ENCODE results near the gene ZNF768.

DNA sequence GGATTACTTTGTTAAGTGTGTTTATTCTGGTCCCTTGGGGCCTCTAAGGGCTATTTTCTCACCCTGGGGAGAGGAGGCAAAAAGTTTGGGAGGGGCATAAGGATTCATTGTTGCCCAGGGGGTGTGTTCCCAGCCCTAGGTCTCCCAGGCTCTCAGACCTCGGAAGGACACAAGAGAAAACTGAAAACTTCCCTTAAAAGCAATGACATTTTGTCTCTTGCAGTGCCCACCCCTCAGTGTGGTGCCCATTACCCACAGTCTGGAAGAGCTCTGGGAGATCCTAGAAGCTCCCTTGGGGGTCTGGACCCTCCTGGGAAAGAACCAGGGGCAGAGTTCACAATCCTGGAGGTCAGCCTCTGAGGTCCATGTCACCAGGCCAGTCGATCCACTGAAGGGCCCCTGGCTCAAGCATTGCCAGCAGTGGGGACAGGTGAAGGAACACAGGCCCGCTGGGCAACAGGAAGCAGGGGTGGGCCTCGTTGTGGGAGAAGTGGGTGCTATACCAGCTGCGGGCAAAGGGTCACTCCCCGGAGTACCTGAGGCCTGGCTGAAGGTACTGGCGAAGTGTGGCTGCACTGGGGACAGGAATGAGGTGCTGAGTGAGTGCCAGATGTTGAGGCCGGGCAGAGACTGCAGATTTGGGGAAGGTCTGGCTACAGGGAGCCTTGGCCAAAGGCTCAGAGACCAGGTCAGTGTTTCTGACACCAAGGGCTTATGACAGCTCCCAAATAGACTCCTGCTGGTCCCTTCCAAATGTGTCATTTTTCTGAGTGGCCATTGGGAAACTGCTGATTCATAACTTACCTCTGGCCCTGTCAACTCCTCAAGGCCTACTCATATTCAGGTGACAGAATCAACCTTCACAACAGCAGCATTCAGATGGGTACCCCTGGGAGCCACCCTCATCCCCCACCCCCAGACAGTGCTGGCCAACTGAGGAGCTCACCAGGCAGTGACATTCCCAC, 12.9 kb upstream of the ZNF768 start:
- TF ChIP-seq ZKSCAN1 (IDR thresholded peaks at IDR 0.05; ENCODE audit: low read length) = no peak
- TF ChIP-seq POLR2A (IDR thresholded peaks at IDR 0.05; ENCODE audit: insufficient read depth in 1 of 2, low read depth in 2 of 2, low read length in 2 of 2) = peak in 1 of 2 experiments; percentile 64; a peak in 2 of 4 replicates
- TF ChIP-seq, protein P1, sequence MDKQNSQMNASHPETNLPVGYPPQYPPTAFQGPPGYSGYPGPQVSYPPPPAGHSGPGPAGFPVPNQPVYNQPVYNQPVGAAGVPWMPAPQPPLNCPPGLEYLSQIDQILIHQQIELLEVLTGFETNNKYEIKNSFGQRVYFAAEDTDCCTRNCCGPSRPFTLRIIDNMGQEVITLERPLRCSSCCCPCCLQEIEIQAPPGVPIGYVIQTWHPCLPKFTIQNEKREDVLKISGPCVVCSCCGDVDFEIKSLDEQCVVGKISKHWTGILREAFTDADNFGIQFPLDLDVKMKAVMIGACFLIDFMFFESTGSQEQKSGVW (CRISPR knock-in tag; IDR thresholded peaks at IDR 0.05; ENCODE audit: borderline replicate concordance) = no peak
- no peak for TF ChIP-seq ATF2 (CRISPR knock-in tag; IDR thresholded peaks at IDR 0.05)
- TF ChIP-seq, protein P2, sequence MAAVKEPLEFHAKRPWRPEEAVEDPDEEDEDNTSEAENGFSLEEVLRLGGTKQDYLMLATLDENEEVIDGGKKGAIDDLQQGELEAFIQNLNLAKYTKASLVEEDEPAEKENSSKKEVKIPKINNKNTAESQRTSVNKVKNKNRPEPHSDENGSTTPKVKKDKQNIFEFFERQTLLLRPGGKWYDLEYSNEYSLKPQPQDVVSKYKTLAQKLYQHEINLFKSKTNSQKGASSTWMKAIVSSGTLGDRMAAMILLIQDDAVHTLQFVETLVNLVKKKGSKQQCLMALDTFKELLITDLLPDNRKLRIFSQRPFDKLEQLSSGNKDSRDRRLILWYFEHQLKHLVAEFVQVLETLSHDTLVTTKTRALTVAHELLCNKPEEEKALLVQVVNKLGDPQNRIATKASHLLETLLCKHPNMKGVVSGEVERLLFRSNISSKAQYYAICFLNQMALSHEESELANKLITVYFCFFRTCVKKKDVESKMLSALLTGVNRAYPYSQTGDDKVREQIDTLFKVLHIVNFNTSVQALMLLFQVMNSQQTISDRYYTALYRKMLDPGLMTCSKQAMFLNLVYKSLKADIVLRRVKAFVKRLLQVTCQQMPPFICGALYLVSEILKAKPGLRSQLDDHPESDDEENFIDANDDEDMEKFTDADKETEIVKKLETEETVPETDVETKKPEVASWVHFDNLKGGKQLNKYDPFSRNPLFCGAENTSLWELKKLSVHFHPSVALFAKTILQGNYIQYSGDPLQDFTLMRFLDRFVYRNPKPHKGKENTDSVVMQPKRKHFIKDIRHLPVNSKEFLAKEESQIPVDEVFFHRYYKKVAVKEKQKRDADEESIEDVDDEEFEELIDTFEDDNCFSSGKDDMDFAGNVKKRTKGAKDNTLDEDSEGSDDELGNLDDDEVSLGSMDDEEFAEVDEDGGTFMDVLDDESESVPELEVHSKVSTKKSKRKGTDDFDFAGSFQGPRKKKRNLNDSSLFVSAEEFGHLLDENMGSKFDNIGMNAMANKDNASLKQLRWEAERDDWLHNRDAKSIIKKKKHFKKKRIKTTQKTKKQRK (IDR thresholded peaks at IDR 0.05; ENCODE audit: low read length) = no peak
- 0 out of 2 replicates have a peak, but pooled peaks have one; percentile 35 for TF ChIP-seq ZNF274 (CRISPR knock-in tag; IDR thresholded peaks at IDR 0.05)
- TF ChIP-seq, protein P3, sequence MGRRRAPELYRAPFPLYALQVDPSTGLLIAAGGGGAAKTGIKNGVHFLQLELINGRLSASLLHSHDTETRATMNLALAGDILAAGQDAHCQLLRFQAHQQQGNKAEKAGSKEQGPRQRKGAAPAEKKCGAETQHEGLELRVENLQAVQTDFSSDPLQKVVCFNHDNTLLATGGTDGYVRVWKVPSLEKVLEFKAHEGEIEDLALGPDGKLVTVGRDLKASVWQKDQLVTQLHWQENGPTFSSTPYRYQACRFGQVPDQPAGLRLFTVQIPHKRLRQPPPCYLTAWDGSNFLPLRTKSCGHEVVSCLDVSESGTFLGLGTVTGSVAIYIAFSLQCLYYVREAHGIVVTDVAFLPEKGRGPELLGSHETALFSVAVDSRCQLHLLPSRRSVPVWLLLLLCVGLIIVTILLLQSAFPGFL (CRISPR knock-in tag; IDR thresholded peaks at IDR 0.05) = no peak
- no peak; the same call in 1 of the 2 replicates for TF ChIP-seq CTCF (CRISPR knock-in tag; IDR thresholded peaks at IDR 0.05)
- TF ChIP-seq GPBP1L1 (CRISPR knock-in tag; IDR thresholded peaks at IDR 0.05) = no peak
- no peak for TF ChIP-seq ZNF660 (CRISPR knock-in tag; IDR thresholded peaks at IDR 0.05; ENCODE audit: borderline replicate concordance, low read depth)

All from HepG2 (cell line).